Spleen (tissue), 11 donors: ENCODE data around the gene AHRR. TPM values are rescaled to one million over a fixed set of nuclear protein-coding genes. Genes with fewer than 3 reads are reported as not detected.
A peak's percentile ranks its signal among the peaks of the same experiment; 100 is the strongest.

Source experiments
- DNase-seq: peaks from one replicate; pipeline ENCODE4 v3.0.0-alpha.2; 2020
- H3K27ac ChIP-seq, 8 donors: fragments of 200-600 bp; sonication (generic) in 7 of 8; 1 replicate in 4 of 8; 2 replicates in 4 of 8; pipeline versions ENCODE4 v1.5.0 to v1.8.0; 2016 to 2021; ENCODE audit warnings: inconsistent platforms in 4 of 8, mild to moderate bottlenecking in 4 of 8, moderate library complexity in 1 of 8
- H3K27me3 ChIP-seq, 7 donors: fragments of 200-600 bp; sonication (generic) in 6 of 7; replicated peaks in 1 of 7; 1 replicate in 4 of 7; 2 replicates in 3 of 7; pipeline versions ENCODE4 v1.5.0 to v1.8.0; 2016 to 2021; ENCODE audit warnings: inconsistent platforms in 3 of 7, mild to moderate bottlenecking in 1 of 7
- H3K36me3 ChIP-seq, 6 donors: fragments of 200-600 bp; sonication (generic) in 5 of 6; 1 replicate in 4 of 6; 2 replicates in 2 of 6; pipeline versions ENCODE4 v1.5.0 to v1.8.0; 2016 to 2021; ENCODE audit warnings: inconsistent platforms in 2 of 6
- H3K4me1 ChIP-seq, 6 donors: fragments of 200-600 bp; sonication (generic) in 5 of 6; 1 replicate in 3 of 6; 2 replicates in 3 of 6; pipeline versions ENCODE4 v1.5.0 to v1.8.0; 2016 to 2021; ENCODE audit warnings: inconsistent platforms in 3 of 6
- H3K4me3 ChIP-seq, 8 donors: fragments of 200-600 bp; sonication (generic) in 7 of 8; 1 replicate in 4 of 8; 2 replicates in 4 of 8; pipeline versions ENCODE4 v1.5.0 to v1.8.0; 2016 to 2021; ENCODE audit warnings: inconsistent platforms in 4 of 8, mild to moderate bottlenecking in 4 of 8, moderate library complexity in 2 of 8
- H3K9me3 ChIP-seq, 8 donors: fragments of 200-600 bp; sonication (generic) in 7 of 8; 1 replicate in 4 of 8; 2 replicates in 4 of 8; pipeline versions ENCODE4 v1.5.0 to v1.8.0; 2016 to 2021; ENCODE audit warnings: inconsistent platforms in 4 of 8
- CTCF ChIP-seq, 11 experiments: fragments of 200-600 bp in 7 of 11; fragments of 450-650 bp in 4 of 11; sonication (generic) in 4 of 11; IDR thresholded peaks in 8 of 11; conservative IDR thresholded peaks in 3 of 11; 1 replicate in 7 of 11; 2 replicates in 4 of 11; pipeline versions ENCODE4 v1.4.0 to v1.8.0; 2016 to 2021; ENCODE audit warnings: antibody characterized with exemption in 11 of 11, inconsistent platforms in 4 of 11, mild to moderate bottlenecking in 1 of 11
- POLR2A ChIP-seq, 3 donors: fragments of 450-650 bp; IDR thresholded peaks; one replicate each; pipeline ENCODE4 v1.5.1; 2017; ENCODE audit warnings: antibody characterized with exemption in 3 of 3, mild to moderate bottlenecking in 1 of 3
- POLR2AphosphoS5 ChIP-seq, 3 donors: sonication (generic); formaldehyde crosslinking; IDR thresholded peaks; one replicate each; pipeline ENCODE4 v1.5.1; 2017; ENCODE audit warnings: antibody characterized with exemption in 3 of 3
- WGBS, 5 donors: extraction: QIAGEN DNeasy Blood & Tissue Kit in 3 of 5; methylation state at CpG; one replicate each; pipeline versions ENCODE4 v1.1.5 to v1.1.7; 2013 to 2018; 5-methylcytosine and 5-hydroxymethylcytosine counted together
- intact Hi-C: fragments of 100-400 bp; cut with DNase I; formaldehyde crosslinking; loops from one replicate; pipeline ENCODE4 v1.15.0; 2023; ENCODE audit warnings: low total_unique reads
- polyA plus RNA-seq, 3 donors: library from polyadenylated mRNA; stranded (reverse); fragments of 200-250 nt; gene quantifications; one replicate each; pipeline ENCODE4 v1.2.1, GENCODE V29; 2013
- total RNA-seq, 7 donors: library from RNA; depleted of rRNA in 3 of 7; stranded (reverse); fragments of >200 nt in 3 of 7; fragmentation: NEBNext Ultra II Directional in 4 of 7; extraction: Animal tissue kit (Norgen Biotek cat#: 25700) in 4 of 7; gene quantifications; one replicate each; pipeline versions ENCODE4 v1.1.0 to v1.2.1, GENCODE V29; 2016 to 2021
- donor health status: healthy with polysubstance abuse.
- donor health status: DM: no; HTN: no; CAD: no; lungs with moderate emphysema.
- donor health status: DM: no; HTN: no; CAD: no.
- donor health status: Bipolar disorder and iron deficiency.
- donor health status: healthy.
- donor health status: DM: no; HTN: no; CAD: no.
- donor health status: DM: yes; HTN: yes; CAD: no.

AHRR gene
- total and polyA plus RNA-seq, 10 donors: 0.96 to 28.5 (median 13.2) TPM

GRCh38 chr5:362978-363765 lies 41.7 kb downstream of the AHRR start:
- TF ChIP-seq CTCF (IDR thresholded peaks at IDR 0.05 in 8 of 11, conservative IDR thresholded peaks at IDR 0.05 in 3 of 11): no peak
- no peak for TF ChIP-seq POLR2A (IDR thresholded peaks at IDR 0.05)
- TF ChIP-seq POLR2AphosphoS5 (IDR thresholded peaks at IDR 0.05): no peak
- H3K36me3 ChIP-seq: peaks cover 0 to 5% (median 0%) of the 10 kb centered on the region in 6 donors
- 75 to 92% (median 84%) methylated on average over 3 of the region's 3 CpGs for WGBS, 5 donors
- H3K4me3 ChIP-seq: no peak overlapping the region
- intact Hi-C loops: no loop called here
- no peak overlapping the region for H3K27ac ChIP-seq
- peaks cover 0 to 32% (median 26%) of the 10 kb centered on the region in 8 donors for H3K9me3 ChIP-seq
- H3K4me1 ChIP-seq: peaks cover 2 to 10% (median 5%) of the 10 kb centered on the region in 6 donors
- peak; percentile 41 for DNase-seq
- H3K27me3 ChIP-seq: no peaks in the 10 kb centered on the region

GRCh38 chr5:364497-364896 lies 43.0 kb downstream of the AHRR start:
- intact Hi-C loops: no loop called here
- WGBS, 5 donors: 89 to 94% (median 91%) methylated on average over 1 of the region's 1 CpG

GRCh38 chr5:366541-367357 lies 45.2 kb downstream of the AHRR start:
- peaks cover 18 to 30% (median 23%) of the 10 kb centered on the region in 6 donors for H3K4me1 ChIP-seq
- H3K9me3 ChIP-seq: peaks cover 0 to 32% (median 26%) of the 10 kb centered on the region in 8 donors
- 78 to 89% (median 82%) methylated on average over 18 of the region's 18 CpGs for WGBS, 5 donors
- DNase-seq: peak; percentile 16
- H3K27ac ChIP-seq: no peak overlapping the region
- H3K36me3 ChIP-seq: peaks cover 0 to 5% (median 0%) of the 10 kb centered on the region in 6 donors
- H3K27me3 ChIP-seq: peaks cover 0 to 25% (median 0%) of the 10 kb centered on the region in 7 donors
- intact Hi-C loops: no loop called here
- TF ChIP-seq CTCF (IDR thresholded peaks at IDR 0.05 in 8 of 11, conservative IDR thresholded peaks at IDR 0.05 in 3 of 11) (no peak), POLR2A (IDR thresholded peaks at IDR 0.05) (no peak)
- no peak overlapping the region for H3K4me3 ChIP-seq

More at GRCh38 chr5:364497-364896, 43.0 kb downstream of the AHRR start:
- H3K9me3 ChIP-seq: peaks cover 0 to 32% (median 26%) of the 10 kb centered on the region in 8 donors
- H3K27me3 ChIP-seq: peaks cover 0 to 5% (median 0%) of the 10 kb centered on the region in 7 donors
- DNase-seq: no peak
- peaks cover 0 to 5% (median 0%) of the 10 kb centered on the region in 6 donors for H3K36me3 ChIP-seq
- no peak overlapping the region for H3K27ac ChIP-seq
- no peak overlapping the region for H3K4me3 ChIP-seq
- peaks cover 15 to 23% (median 18%) of the 10 kb centered on the region in 6 donors for H3K4me1 ChIP-seq
- TF ChIP-seq POLR2AphosphoS5 (IDR thresholded peaks at IDR 0.05) (no peak), POLR2A (IDR thresholded peaks at IDR 0.05) (no peak), CTCF (IDR thresholded peaks at IDR 0.05 in 8 of 11, conservative IDR thresholded peaks at IDR 0.05 in 3 of 11) (no peak)
